Astrocyte (in vitro differentiated cells and primary cell): Measurements from ENCODE around the gene OPCML. TPM values are rescaled to one million over a fixed set of nuclear protein-coding genes. Genes with fewer than 3 reads are reported as not detected.

Experiments used
- DNase-seq: peaks from one replicate; pipeline ENCODE4 v3.0.0-alpha.2; 2010; ENCODE audit warnings: low read depth
- FAIRE-seq: peaks from 2 replicates; lab custom pipeline; 2011; peaks lifted over from hg19 to GRCh38; lab: Jason Lieb, UNC
- H2AFZ ChIP-seq: 2 replicates; pipeline ENCODE4 v1.6.0; 2012; ENCODE audit warnings: low read depth, low read length, inconsistent platforms
- H3K27ac ChIP-seq: 2 replicates; pipeline ENCODE4 v1.5.1; 2011; ENCODE audit warnings: low read depth, low read length, inconsistent platforms
- H3K27me3 ChIP-seq: 2 replicates; pipeline ENCODE4 v1.6.0; 2011; ENCODE audit warnings: low read length, inconsistent platforms; ENCODE audit not compliant: insufficient read depth
- H3K36me3 ChIP-seq: 2 replicates; pipeline ENCODE4 v1.5.1; 2011; ENCODE audit warnings: low read length, inconsistent platforms; ENCODE audit not compliant: insufficient read depth
- H3K4me1 ChIP-seq: 2 replicates; pipeline ENCODE4 v1.5.1; 2011; ENCODE audit warnings: low read length, inconsistent platforms; ENCODE audit not compliant: insufficient read depth
- H3K4me2 ChIP-seq: 2 replicates; pipeline ENCODE4 v1.6.0; 2012; ENCODE audit warnings: low read length, inconsistent platforms
- H3K4me3 ChIP-seq: 2 replicates; pipeline ENCODE4 v1.5.1; 2011; ENCODE audit warnings: low read depth, mild to moderate bottlenecking, low read length, inconsistent platforms; ENCODE audit not compliant: insufficient read depth
- H3K79me2 ChIP-seq: 2 replicates; pipeline ENCODE4 v1.6.0; 2012; ENCODE audit warnings: mild to moderate bottlenecking, low read length, inconsistent platforms; ENCODE audit not compliant: insufficient read depth
- H3K9ac ChIP-seq: 2 replicates; pipeline ENCODE4 v1.6.0; 2012; ENCODE audit warnings: mild to moderate bottlenecking, low read length, inconsistent platforms
- H3K9me3 ChIP-seq: 2 replicates; pipeline ENCODE4 v1.5.1; 2012; ENCODE audit warnings: low read depth, mild to moderate bottlenecking, low read length, inconsistent platforms; ENCODE audit not compliant: insufficient read depth
- H4K20me1 ChIP-seq: 2 replicates; pipeline ENCODE4 v1.6.0; 2012; ENCODE audit warnings: low read length, inconsistent platforms; ENCODE audit not compliant: insufficient read depth
- H3K27ac Mint-ChIP-seq: one replicate; pipeline ENCODE4 v1.8.0; 2021; ENCODE audit warnings: mild to moderate bottlenecking, mixed read lengths; ENCODE audit not compliant: unreplicated experiment
- H3K27me3 Mint-ChIP-seq: one replicate; pipeline ENCODE4 v1.8.0; 2021; ENCODE audit warnings: low read depth, mixed read lengths; ENCODE audit not compliant: unreplicated experiment
- H3K36me3 Mint-ChIP-seq: one replicate; pipeline ENCODE4 v1.8.0; 2021; ENCODE audit warnings: low read depth, mixed read lengths; ENCODE audit not compliant: unreplicated experiment
- H3K4me1 Mint-ChIP-seq: one replicate; pipeline ENCODE4 v1.8.0; 2021; ENCODE audit warnings: low read depth, mixed read lengths; ENCODE audit not compliant: unreplicated experiment
- H3K4me3 Mint-ChIP-seq: one replicate; pipeline ENCODE4 v1.8.0; 2021; ENCODE audit warnings: mild to moderate bottlenecking, moderate library complexity, mixed read lengths; ENCODE audit not compliant: unreplicated experiment
- H3K9me3 Mint-ChIP-seq: one replicate; pipeline ENCODE4 v1.8.0; 2021; ENCODE audit warnings: mild to moderate bottlenecking, mixed read lengths; ENCODE audit not compliant: unreplicated experiment
- EZH2 ChIP-seq: IDR thresholded peaks from 2 replicates; pipeline ENCODE4 v1.6.1; 2012; ENCODE audit warnings: mild to moderate bottlenecking, low read length, inconsistent platforms; ENCODE audit not compliant: insufficient read depth
- total RNA-seq: library from RNA; stranded (reverse); gene quantifications from 2 replicates; pipeline ENCODE4 v1.2.1, GENCODE V29; 2021
- TF ChIP-seq, protein P1 (sequence below): IDR thresholded peaks from 2 replicates; pipeline ENCODE4 v1.5.1; 2011; ENCODE audit warnings: low read depth, mild to moderate bottlenecking, inconsistent platforms, low read length, moderate library complexity; ENCODE audit not compliant: insufficient read depth

Gene OPCML
- total RNA-seq, 1 donor from 2014 or later: 7.9 TPM

DNA sequence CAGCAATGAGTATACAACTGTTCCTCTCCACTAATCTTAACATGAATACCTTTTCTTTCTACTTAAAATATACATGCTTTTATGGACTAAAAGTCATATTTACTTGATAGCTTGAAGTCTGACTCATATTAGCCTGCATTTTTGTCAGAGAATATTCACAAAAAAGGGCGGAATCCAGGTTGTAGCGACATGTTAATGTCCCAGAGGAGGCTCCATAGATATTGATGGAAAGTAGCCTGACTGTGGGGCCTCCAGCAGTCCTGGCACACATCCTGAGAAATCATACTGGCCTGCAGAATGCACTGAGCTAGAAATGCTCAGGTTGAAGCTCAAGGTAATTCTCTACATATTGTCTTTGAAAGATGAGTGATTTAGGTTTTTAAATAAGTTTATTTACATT is 1110.7 kb downstream of the OPCML start:
- Histone ChIP-seq H3K9ac (no peak overlapping the region), H3K27me3 (peaks cover 10% of the 10 kb centered on the region), H3K4me2 (no peak overlapping the region), H3K4me3 (no peak overlapping the region), H3K9me3 (no peaks in the 10 kb centered on the region), H3K27ac (no peak overlapping the region), H4K20me1 (no peaks in the 10 kb centered on the region), H2AFZ (no peak overlapping the region), H3K36me3 (no peaks in the 10 kb centered on the region), H3K79me2 (no peaks in the 10 kb centered on the region), H3K4me1 (no peaks in the 10 kb centered on the region)
- Mint-ChIP-seq H3K9me3 (peaks cover 2% of the 10 kb centered on the region), H3K4me3 (no peak overlapping the region), H3K27me3 (peaks cover 18% of the 10 kb centered on the region), H3K27ac (no peak overlapping the region), H3K4me1 (no peaks in the 10 kb centered on the region), H3K36me3 (peaks cover 2% of the 10 kb centered on the region)
- DNase-seq: no peak
- FAIRE-seq: no peak
- TF ChIP-seq EZH2: no peak
- TF ChIP-seq, protein P1, sequence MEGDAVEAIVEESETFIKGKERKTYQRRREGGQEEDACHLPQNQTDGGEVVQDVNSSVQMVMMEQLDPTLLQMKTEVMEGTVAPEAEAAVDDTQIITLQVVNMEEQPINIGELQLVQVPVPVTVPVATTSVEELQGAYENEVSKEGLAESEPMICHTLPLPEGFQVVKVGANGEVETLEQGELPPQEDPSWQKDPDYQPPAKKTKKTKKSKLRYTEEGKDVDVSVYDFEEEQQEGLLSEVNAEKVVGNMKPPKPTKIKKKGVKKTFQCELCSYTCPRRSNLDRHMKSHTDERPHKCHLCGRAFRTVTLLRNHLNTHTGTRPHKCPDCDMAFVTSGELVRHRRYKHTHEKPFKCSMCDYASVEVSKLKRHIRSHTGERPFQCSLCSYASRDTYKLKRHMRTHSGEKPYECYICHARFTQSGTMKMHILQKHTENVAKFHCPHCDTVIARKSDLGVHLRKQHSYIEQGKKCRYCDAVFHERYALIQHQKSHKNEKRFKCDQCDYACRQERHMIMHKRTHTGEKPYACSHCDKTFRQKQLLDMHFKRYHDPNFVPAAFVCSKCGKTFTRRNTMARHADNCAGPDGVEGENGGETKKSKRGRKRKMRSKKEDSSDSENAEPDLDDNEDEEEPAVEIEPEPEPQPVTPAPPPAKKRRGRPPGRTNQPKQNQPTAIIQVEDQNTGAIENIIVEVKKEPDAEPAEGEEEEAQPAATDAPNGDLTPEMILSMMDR: no peak

DNA sequence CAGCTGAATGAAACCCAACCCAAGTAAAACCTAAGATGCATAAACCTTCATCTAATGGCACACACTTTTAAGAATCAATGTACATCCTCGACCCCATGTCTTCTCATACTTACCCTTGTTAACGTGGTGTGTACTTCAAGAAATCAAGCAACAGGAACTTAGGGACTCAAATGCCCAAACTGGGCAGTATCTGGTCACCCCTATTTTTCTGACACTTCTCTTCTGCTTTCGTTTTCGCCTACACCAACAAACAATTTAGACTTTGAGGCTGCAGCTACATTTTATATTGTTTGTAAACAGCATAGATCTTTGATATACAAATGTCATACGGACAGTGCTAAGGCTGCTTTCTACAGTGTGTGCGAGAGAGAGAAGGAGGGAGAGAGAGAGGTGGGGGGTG is 1117.8 kb downstream of the OPCML start:
- H3K4me3 Mint-ChIP-seq: no peak overlapping the region
- no peaks in the 10 kb centered on the region for H4K20me1 ChIP-seq
- H3K36me3 ChIP-seq: no peaks in the 10 kb centered on the region
- FAIRE-seq (no peak), DNase-seq (no peak)
- H3K27ac Mint-ChIP-seq: no peak overlapping the region
- H2AFZ ChIP-seq: no peak overlapping the region
- H3K4me1 Mint-ChIP-seq: no peaks in the 10 kb centered on the region
- H3K27ac ChIP-seq: no peak overlapping the region
- no peaks in the 10 kb centered on the region for H3K9me3 ChIP-seq
- no peaks in the 10 kb centered on the region for H3K79me2 ChIP-seq
- peaks cover 19% of the 10 kb centered on the region for H3K27me3 ChIP-seq
- no peak overlapping the region for H3K9ac ChIP-seq
- TF ChIP-seq, protein P1: no peak
- TF ChIP-seq EZH2: no peak
- H3K36me3 Mint-ChIP-seq: no peaks in the 10 kb centered on the region
- H3K4me2 ChIP-seq: no peak overlapping the region
- no peak overlapping the region for H3K4me3 ChIP-seq
- H3K9me3 Mint-ChIP-seq: peaks cover 2% of the 10 kb centered on the region
- H3K27me3 Mint-ChIP-seq: peaks cover 23% of the 10 kb centered on the region
- no peaks in the 10 kb centered on the region for H3K4me1 ChIP-seq

DNA sequence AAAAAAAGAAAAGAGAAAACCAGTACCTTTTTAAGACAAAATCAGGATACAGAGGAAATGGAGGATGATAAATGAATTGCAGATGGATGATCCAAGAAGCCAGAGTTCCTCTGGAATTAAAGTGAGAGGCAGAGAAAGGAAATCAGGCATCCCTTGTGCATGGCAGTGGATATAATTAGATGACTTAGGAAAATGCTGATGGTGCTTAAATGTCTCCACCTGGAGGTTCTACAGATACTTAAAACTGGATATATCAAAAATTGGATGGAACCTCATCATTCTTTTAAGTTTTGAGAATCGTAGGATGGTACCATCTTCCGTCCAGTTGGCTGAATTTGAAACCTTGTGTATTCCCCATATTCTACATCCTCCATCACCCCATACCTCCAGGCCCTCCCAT is 1121.9 kb downstream of the OPCML start:
- Mint-ChIP-seq H3K4me3 (no peak overlapping the region), H3K27me3 (peaks cover 34% of the 10 kb centered on the region), H3K4me1 (no peaks in the 10 kb centered on the region), H3K27ac (no peak overlapping the region), H3K36me3 (no peaks in the 10 kb centered on the region), H3K9me3 (peaks cover 2% of the 10 kb centered on the region)
- H3K4me1 ChIP-seq: no peaks in the 10 kb centered on the region
- no peak for FAIRE-seq
- H3K9me3 ChIP-seq: no peaks in the 10 kb centered on the region
- no peaks in the 10 kb centered on the region for H3K36me3 ChIP-seq
- TF ChIP-seq, protein P1: no peak
- TF ChIP-seq EZH2: no peak
- H3K4me3 ChIP-seq: no peak overlapping the region
- no peak overlapping the region for H3K4me2 ChIP-seq
- DNase-seq: no peak
- H3K27me3 ChIP-seq: peaks cover 14% of the 10 kb centered on the region
- no peak overlapping the region for H3K27ac ChIP-seq
- no peaks in the 10 kb centered on the region for H4K20me1 ChIP-seq
- H2AFZ ChIP-seq: no peak overlapping the region
- H3K79me2 ChIP-seq: no peaks in the 10 kb centered on the region
- no peak overlapping the region for H3K9ac ChIP-seq
